CD4-positive, alpha-beta memory T cell (primary cell): ENCODE data around the gene WSCD2. TPM values are rescaled to one million over a fixed set of nuclear protein-coding genes. Genes with fewer than 3 reads are reported as not detected.

Experiments
- CTCF ChIA-PET: fragments of 350-600 bp; sonication (Branson Sonifier 250); formaldehyde crosslinking; loops from one replicate; lab custom pipeline; 2021; ENCODE audit warnings: inconsistent platforms; ENCODE audit not compliant: partially characterized antibody; lab: Charles Lee
- POLR2A ChIA-PET: fragments of 350-600 bp; sonication (Branson Sonifier 250); formaldehyde crosslinking; loops from one replicate; lab custom pipeline; 2021; ENCODE audit not compliant: partially characterized antibody; lab: Charles Lee
- DNase-seq, 5 donors: peaks; one replicate each; pipeline versions ENCODE4 v3.0.0 to v3.0.0-alpha.2; 2020 to 2022; ENCODE audit warnings: mixed read lengths in 1 of 5
- H3K27ac ChIP-seq: one replicate; pipeline ENCODE4 v1.7.0; 2013; ENCODE audit warnings: low read depth, low read length
- H3K27me3 ChIP-seq: 2 replicates; pipeline ENCODE4 v1.7.0; 2013; ENCODE audit warnings: mild to moderate bottlenecking, low read length, moderate library complexity; ENCODE audit not compliant: insufficient read depth
- H3K36me3 ChIP-seq: 2 replicates; pipeline ENCODE4 v1.7.0; 2013; ENCODE audit warnings: mild to moderate bottlenecking, low read length, moderate library complexity; ENCODE audit not compliant: insufficient read depth
- H3K4me1 ChIP-seq: 2 replicates; pipeline ENCODE4 v1.7.0; 2013; ENCODE audit warnings: mild to moderate bottlenecking, low read length, moderate library complexity; ENCODE audit not compliant: insufficient read depth
- H3K4me3 ChIP-seq, 2 donors: one replicate each; pipeline ENCODE4 v1.7.0; 2013; ENCODE audit warnings: low read length in 2 of 2, mild to moderate bottlenecking in 1 of 2
- H3K9me3 ChIP-seq, 2 donors: one replicate each; pipeline ENCODE4 v1.7.0; 2013; ENCODE audit warnings: low read length in 2 of 2, control low read depth in 1 of 2; ENCODE audit not compliant: control insufficient read depth in 1 of 2
- H3K27ac Mint-ChIP-seq, 7 donors: one replicate each; pipeline ENCODE4 v1.8.0; 2020 to 2021; ENCODE audit warnings: mixed read lengths in 7 of 7, mild to moderate bottlenecking in 6 of 7, inconsistent platforms in 3 of 7, moderate library complexity in 3 of 7
- H3K27me3 Mint-ChIP-seq, 2 donors: one replicate each; pipeline ENCODE4 v1.8.0; 2020 to 2021; ENCODE audit warnings: mixed read lengths in 2 of 2
- H3K36me3 Mint-ChIP-seq, 2 donors: one replicate each; pipeline ENCODE4 v1.8.0; 2020 to 2021; ENCODE audit warnings: mixed read lengths in 2 of 2, inconsistent platforms in 1 of 2, mild to moderate bottlenecking in 1 of 2
- H3K4me1 Mint-ChIP-seq, 4 donors: one replicate each; pipeline ENCODE4 v1.8.0; 2020 to 2021; ENCODE audit warnings: mixed read lengths in 4 of 4, mild to moderate bottlenecking in 1 of 4
- H3K4me3 Mint-ChIP-seq, 8 donors: one replicate each; pipeline ENCODE4 v1.8.0; 2020 to 2021; ENCODE audit warnings: mixed read lengths in 8 of 8, mild to moderate bottlenecking in 7 of 8, moderate library complexity in 6 of 8, inconsistent platforms in 3 of 8
- H3K9me3 Mint-ChIP-seq, 8 donors: one replicate each; pipeline ENCODE4 v1.8.0; 2020 to 2021; ENCODE audit warnings: mixed read lengths in 8 of 8, mild to moderate bottlenecking in 5 of 8, inconsistent platforms in 3 of 8, moderate library complexity in 1 of 8
- intact Hi-C: fragments of 100-400 bp; cut with micrococcal nuclease; formaldehyde crosslinking; loops from one replicate; pipeline ENCODE4 v1.15.1; 2023
- polyA plus RNA-seq, 2 donors: library from polyadenylated mRNA; unstranded; fragments of 300-500 nt; fragmentation: Illumina TruSeq; gene quantifications; one replicate each; pipeline ENCODE4 v1.2.3, GENCODE V29; 2021
- total RNA-seq, 2 experiments: library from RNA; stranded (reverse); gene quantifications; one replicate each; pipeline ENCODE4 v1.2.3, GENCODE V29; 2021

The WSCD2 gene
- total and polyA plus RNA-seq, 4 experiments from 2014 or later: not detected

- intact Hi-C loops: no loop called here
- H3K27me3 Mint-ChIP-seq: peaks cover 3 to 6% of the 10 kb centered on the region in 2 donors
Observed at GRCh38 chr12:108174641-108175040, 45.6 kb downstream of the WSCD2 start.

GRCh38 chr12:108175310-108175709 is 46.2 kb downstream of the WSCD2 start:
- H3K27ac Mint-ChIP-seq: no peak overlapping the region
- Histone ChIP-seq H3K9me3 (no peaks in the 10 kb centered on the region), H3K4me1 (no peaks in the 10 kb centered on the region), H3K27me3 (no peaks in the 10 kb centered on the region), H3K4me3 (no peak overlapping the region), H3K36me3 (no peaks in the 10 kb centered on the region), H3K27ac (no peak overlapping the region)
- ChIA-PET CTCF (no interaction called here), POLR2A (no interaction called here)
- peaks cover 1 to 2% of the 10 kb centered on the region in 2 donors for H3K27me3 Mint-ChIP-seq
- peaks cover 0 to 6% (median 0%) of the 10 kb centered on the region in 8 donors for H3K9me3 Mint-ChIP-seq
- intact Hi-C loops: no loop called here
- no peaks in the 10 kb centered on the region for H3K36me3 Mint-ChIP-seq
- no peak overlapping the region for H3K4me3 Mint-ChIP-seq
- no peaks in the 10 kb centered on the region for H3K4me1 Mint-ChIP-seq
- no peak for DNase-seq

More at GRCh38 chr12:108174641-108175040, 45.6 kb downstream of the WSCD2 start:
- Histone ChIP-seq H3K27me3 (no peaks in the 10 kb centered on the region), H3K36me3 (no peaks in the 10 kb centered on the region), H3K4me3 (no peak overlapping the region), H3K4me1 (no peaks in the 10 kb centered on the region), H3K27ac (no peak overlapping the region), H3K9me3 (no peaks in the 10 kb centered on the region)
- no peak for DNase-seq
- ChIA-PET POLR2A (no interaction called here), CTCF (no interaction called here)
- H3K4me3 Mint-ChIP-seq: no peak overlapping the region
- H3K4me1 Mint-ChIP-seq: no peaks in the 10 kb centered on the region
- no peak overlapping the region for H3K27ac Mint-ChIP-seq
- no peaks in the 10 kb centered on the region for H3K36me3 Mint-ChIP-seq
- peaks cover 0 to 6% (median 0%) of the 10 kb centered on the region in 8 donors for H3K9me3 Mint-ChIP-seq

- no peak overlapping the region for H3K27ac Mint-ChIP-seq
- Histone ChIP-seq H3K9me3 (no peaks in the 10 kb centered on the region), H3K4me1 (no peaks in the 10 kb centered on the region), H3K27ac (no peak overlapping the region), H3K36me3 (no peaks in the 10 kb centered on the region), H3K4me3 (no peak overlapping the region), H3K27me3 (no peaks in the 10 kb centered on the region)
- POLR2A ChIA-PET: no interaction called here
- no peak for DNase-seq
- peaks cover 0 to 6% (median 0%) of the 10 kb centered on the region in 8 donors for H3K9me3 Mint-ChIP-seq
- peaks cover 0 to 2% of the 10 kb centered on the region in 2 donors for H3K27me3 Mint-ChIP-seq
- no peaks in the 10 kb centered on the region for H3K36me3 Mint-ChIP-seq
- no peaks in the 10 kb centered on the region for H3K4me1 Mint-ChIP-seq
- no peak overlapping the region for H3K4me3 Mint-ChIP-seq
- CTCF ChIA-PET: no interaction called here
- intact Hi-C loops: no loop called here
Observed at GRCh38 chr12:108176292-108176691, 47.2 kb downstream of the WSCD2 start.

- intact Hi-C loops: no loop called here
- no peaks in the 10 kb centered on the region for H3K4me1 ChIP-seq
- DNase-seq: no peak
- H3K4me3 ChIP-seq: no peak overlapping the region
- H3K9me3 ChIP-seq: no peaks in the 10 kb centered on the region
- no peaks in the 10 kb centered on the region for H3K27me3 ChIP-seq
- no peak overlapping the region for H3K27ac ChIP-seq
- no peak overlapping the region for H3K27ac Mint-ChIP-seq
- H3K4me1 Mint-ChIP-seq: no peaks in the 10 kb centered on the region
- peaks cover 0 to 6% (median 0%) of the 10 kb centered on the region in 8 donors for H3K9me3 Mint-ChIP-seq
- CTCF ChIA-PET: no interaction called here
- peaks cover 0 to 2% of the 10 kb centered on the region in 2 donors for H3K27me3 Mint-ChIP-seq
- POLR2A ChIA-PET: no interaction called here
- no peaks in the 10 kb centered on the region for H3K36me3 Mint-ChIP-seq
- H3K36me3 ChIP-seq: no peaks in the 10 kb centered on the region
- H3K4me3 Mint-ChIP-seq: no peak overlapping the region
Observed at GRCh38 chr12:108177131-108177530, 48.0 kb downstream of the WSCD2 start.

GRCh38 chr12:108179305-108179704 is 50.2 kb downstream of the WSCD2 start:
- Histone ChIP-seq H3K27ac (no peak overlapping the region), H3K4me3 (no peak overlapping the region), H3K36me3 (no peaks in the 10 kb centered on the region), H3K27me3 (no peaks in the 10 kb centered on the region), H3K4me1 (no peaks in the 10 kb centered on the region), H3K9me3 (no peaks in the 10 kb centered on the region)
- Mint-ChIP-seq H3K27me3 (no peaks in the 10 kb centered on the region), H3K36me3 (no peaks in the 10 kb centered on the region), H3K4me1 (no peaks in the 10 kb centered on the region), H3K27ac (no peak overlapping the region), H3K4me3 (no peak overlapping the region), H3K9me3 (peaks cover 0 to 6% (median 0%) of the 10 kb centered on the region in 8 donors)
- no peak for DNase-seq
- intact Hi-C loops: no loop called here
- ChIA-PET POLR2A (no interaction called here), CTCF (interaction anchor here (1.5 kb wide), 1 partner anchor 13 kb away, joined by 5 read pairs; no protein-coding TSS in a partner anchor)

DNA sequence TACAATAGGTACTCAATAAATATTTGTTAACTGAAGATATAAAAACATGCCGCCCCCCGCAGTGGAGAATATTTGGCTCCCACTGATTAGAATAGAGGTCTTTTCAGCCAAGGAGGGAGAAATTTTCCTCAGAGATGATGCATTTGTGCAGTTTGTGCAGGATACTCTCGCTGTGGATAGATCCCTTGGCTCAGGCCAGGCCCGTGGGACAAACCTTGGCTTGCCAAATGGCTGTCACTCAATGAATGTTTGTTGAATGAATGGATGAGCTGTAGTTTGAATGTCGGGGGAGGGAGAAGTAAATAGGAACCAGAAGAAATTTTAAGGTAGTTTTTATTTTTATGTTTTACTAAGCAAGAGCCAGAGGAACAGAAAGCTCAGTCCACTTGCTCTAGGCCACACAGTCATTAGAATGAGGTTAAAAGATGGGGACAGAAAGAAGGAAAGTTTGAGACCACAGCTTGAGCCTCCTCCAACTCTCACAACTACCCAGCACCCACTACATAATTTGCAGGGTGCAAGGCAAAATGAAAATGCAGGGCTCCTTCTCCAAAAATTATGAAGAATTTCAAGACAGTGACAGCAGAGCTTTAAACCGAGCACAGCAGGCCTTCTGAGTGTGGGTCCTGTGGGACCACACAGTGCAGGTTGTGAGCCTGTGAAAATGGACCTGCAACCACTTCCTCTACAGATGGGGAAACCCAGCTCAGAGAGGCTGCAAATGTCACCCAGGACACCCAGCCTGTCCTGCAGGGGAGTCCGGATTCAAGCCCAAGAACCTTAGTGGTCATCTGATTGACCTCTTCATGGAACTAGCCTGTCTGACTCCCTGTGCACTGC is 51.4 kb downstream of the WSCD2 start:
- H3K36me3 Mint-ChIP-seq: no peaks in the 10 kb centered on the region
- H3K27ac Mint-ChIP-seq: no peak overlapping the region
- no peak overlapping the region for H3K27ac ChIP-seq
- CTCF ChIA-PET: interaction anchor here (0.7 to 1.5 kb wide), 2 partner anchors 12 to 262 kb away, joined by 3 to 5 read pairs; no protein-coding TSS in a partner anchor
- no peaks in the 10 kb centered on the region for H3K4me1 Mint-ChIP-seq
- peaks cover 0 to 6% (median 0%) of the 10 kb centered on the region in 8 donors for H3K9me3 Mint-ChIP-seq
- no peaks in the 10 kb centered on the region for H3K36me3 ChIP-seq
- H3K4me1 ChIP-seq: no peaks in the 10 kb centered on the region
- POLR2A ChIA-PET: no interaction called here
- no peaks in the 10 kb centered on the region for H3K9me3 ChIP-seq
- H3K4me3 Mint-ChIP-seq: no peak overlapping the region
- no peaks in the 10 kb centered on the region for H3K27me3 ChIP-seq
- H3K4me3 ChIP-seq: no peak overlapping the region
- no peaks in the 10 kb centered on the region for H3K27me3 Mint-ChIP-seq
- DNase-seq: no peak
- intact Hi-C loops: no loop called here

DNA sequence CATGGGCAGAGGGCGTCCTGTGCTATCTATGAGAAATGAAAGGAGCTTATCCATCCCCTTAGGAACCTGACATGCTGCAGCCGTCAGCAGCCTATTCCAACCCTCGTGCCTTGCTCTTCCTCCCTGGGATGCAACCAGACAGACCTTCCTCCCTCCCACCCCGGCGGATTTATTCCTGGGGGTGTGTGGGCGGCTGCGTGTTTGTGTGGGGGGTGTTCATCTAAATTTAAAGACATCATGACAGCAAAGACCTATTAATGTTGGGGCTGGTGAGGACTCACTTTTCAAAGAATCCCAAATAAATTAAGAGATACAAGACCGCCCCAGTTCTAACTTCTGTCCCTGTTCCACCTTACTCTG is 52.0 kb downstream of the WSCD2 start:
- H3K4me3 ChIP-seq: no peak overlapping the region
- H3K9me3 ChIP-seq: no peaks in the 10 kb centered on the region
- H3K27me3 ChIP-seq: no peaks in the 10 kb centered on the region
- no peaks in the 10 kb centered on the region for H3K36me3 Mint-ChIP-seq
- H3K36me3 ChIP-seq: no peaks in the 10 kb centered on the region
- no peak overlapping the region for H3K27ac Mint-ChIP-seq
- H3K4me3 Mint-ChIP-seq: no peak overlapping the region
- CTCF ChIA-PET: interaction anchor here (1.9 kb wide), 1 partner anchor 10 kb away, joined by 6 read pairs; no protein-coding TSS in a partner anchor
- no peaks in the 10 kb centered on the region for H3K4me1 ChIP-seq
- intact Hi-C loops: no loop called here
- no peak overlapping the region for H3K27ac ChIP-seq
- no peak for DNase-seq
- H3K27me3 Mint-ChIP-seq: no peaks in the 10 kb centered on the region
- peaks cover 0 to 4% (median 0%) of the 10 kb centered on the region in 8 donors for H3K9me3 Mint-ChIP-seq
- POLR2A ChIA-PET: no interaction called here
- no peaks in the 10 kb centered on the region for H3K4me1 Mint-ChIP-seq
